Measurements from ENCODE around the gene ANAPC16. TPM values are rescaled to one million over a fixed set of nuclear protein-coding genes. Genes with fewer than 3 reads are reported as not detected.

ANAPC16 gene
- total and polyA plus RNA-seq, 2 donors (not counting 1 experiment from before 2014, with no cell fraction given): 104 to 132 TPM

DNA sequence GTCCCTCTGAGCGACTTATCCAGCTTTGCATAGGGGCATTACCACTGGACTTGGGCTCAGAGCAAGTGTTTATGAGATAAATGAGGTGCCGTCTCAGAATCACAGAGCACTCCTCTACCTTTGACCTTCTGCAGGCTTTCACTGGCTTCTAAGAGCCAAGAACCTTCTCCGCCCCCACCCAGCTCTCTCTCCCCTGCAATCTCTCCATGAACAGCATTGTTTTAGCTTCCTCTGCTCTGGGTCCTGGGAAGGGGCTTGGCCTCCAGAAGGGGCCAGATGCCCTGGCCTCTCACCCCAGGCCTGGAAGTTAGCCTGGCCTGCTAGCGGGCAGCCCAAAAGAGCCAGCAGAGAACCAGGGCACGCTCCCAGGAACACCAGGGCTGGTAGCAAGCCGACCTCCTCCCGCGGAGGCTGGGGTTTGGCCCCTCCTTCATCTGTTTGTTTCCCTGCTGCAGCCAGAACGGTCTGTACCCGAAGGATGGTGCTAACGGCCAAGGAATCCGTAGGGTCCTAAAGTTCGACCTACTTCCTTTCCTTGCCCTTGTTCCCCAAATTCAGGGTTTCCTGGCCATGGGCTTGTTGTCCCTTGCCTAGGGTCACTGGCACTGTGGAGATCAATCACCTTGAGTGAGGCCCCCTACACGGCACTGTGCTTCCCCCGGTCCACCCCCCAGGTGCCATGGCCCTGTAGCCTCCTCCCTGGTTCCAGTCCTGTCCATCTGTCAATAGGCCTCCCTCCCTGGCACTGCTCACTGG is 39.2 kb downstream of the ANAPC16 start:
- Histone ChIP-seq H3K4me3 (ENCODE audit: control extremely low read depth in 1 of 5, extremely low read depth in 1 of 5, insufficient read depth in 1 of 5, low read depth in 2 of 5, low read length in 4 of 5) (no peak overlapping the region), H2AFZ (ENCODE audit: insufficient read depth, low read depth, low read length, poor library complexity, severe bottlenecking) (peak overlapping the region; percentile 87), H4K20me1 (ENCODE audit: control insufficient read depth, insufficient read depth, low read length, poor library complexity, severe bottlenecking) (no peaks in the 10 kb centered on the region), H3K27ac (ENCODE audit: low read length in 2 of 2) (peak overlapping the region; percentile 27 to 55), H3K79me2 (ENCODE audit: control insufficient read depth, insufficient read depth, low read length) (peaks cover 3% of the 10 kb centered on the region), H3K9me3 (ENCODE audit: control extremely low read depth in 1 of 3, control insufficient read depth in 2 of 3, insufficient read depth in 1 of 3, low read length in 2 of 3) (no peaks in the 10 kb centered on the region), H3K9ac (ENCODE audit: low read length) (no peak overlapping the region), H3K27me3 (replicated peaks in 1 of 4; ENCODE audit: control extremely low read depth in 1 of 4, control insufficient read depth in 3 of 4, insufficient read depth in 4 of 4, low read length in 3 of 4) (no peaks in the 10 kb centered on the region), H3K4me2 (replicated peaks; ENCODE audit: low read depth, low read length, poor library complexity, severe bottlenecking) (peak overlapping the region; percentile 62), H3K36me3 (replicated peaks in 1 of 2; ENCODE audit: control extremely low read depth in 1 of 2, control insufficient read depth in 1 of 2, extremely low read depth in 1 of 2, insufficient read depth in 2 of 2, low read length in 1 of 2) (no peaks in the 10 kb centered on the region), H3K4me1 (ENCODE audit: control insufficient read depth in 2 of 2, insufficient read depth in 2 of 2, low read length in 2 of 2) (peaks cover 70 to 78% of the 10 kb centered on the region in 2 donors)
- H3K27ac Mint-ChIP-seq: peak overlapping the region; percentile 90
- H3K4me1 Mint-ChIP-seq: peaks cover 67% of the 10 kb centered on the region
- TF ChIP-seq, protein P1, sequence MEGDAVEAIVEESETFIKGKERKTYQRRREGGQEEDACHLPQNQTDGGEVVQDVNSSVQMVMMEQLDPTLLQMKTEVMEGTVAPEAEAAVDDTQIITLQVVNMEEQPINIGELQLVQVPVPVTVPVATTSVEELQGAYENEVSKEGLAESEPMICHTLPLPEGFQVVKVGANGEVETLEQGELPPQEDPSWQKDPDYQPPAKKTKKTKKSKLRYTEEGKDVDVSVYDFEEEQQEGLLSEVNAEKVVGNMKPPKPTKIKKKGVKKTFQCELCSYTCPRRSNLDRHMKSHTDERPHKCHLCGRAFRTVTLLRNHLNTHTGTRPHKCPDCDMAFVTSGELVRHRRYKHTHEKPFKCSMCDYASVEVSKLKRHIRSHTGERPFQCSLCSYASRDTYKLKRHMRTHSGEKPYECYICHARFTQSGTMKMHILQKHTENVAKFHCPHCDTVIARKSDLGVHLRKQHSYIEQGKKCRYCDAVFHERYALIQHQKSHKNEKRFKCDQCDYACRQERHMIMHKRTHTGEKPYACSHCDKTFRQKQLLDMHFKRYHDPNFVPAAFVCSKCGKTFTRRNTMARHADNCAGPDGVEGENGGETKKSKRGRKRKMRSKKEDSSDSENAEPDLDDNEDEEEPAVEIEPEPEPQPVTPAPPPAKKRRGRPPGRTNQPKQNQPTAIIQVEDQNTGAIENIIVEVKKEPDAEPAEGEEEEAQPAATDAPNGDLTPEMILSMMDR (IDR thresholded peaks at IDR 0.05): no peak
- no peak for TF ChIP-seq EZH2 (IDR thresholded peaks at IDR 0.05; ENCODE audit: borderline replicate concordance, insufficient read depth, low read depth, low read length, poor library complexity, severe bottlenecking)
- ChIA-PET POLR2A (interaction anchor here (0.6 to 2.5 kb wide), 13 partner anchors 11 to 81 kb away, joined by 3 to 8 read pairs (median 3); partner anchors contain the start of gene DDIT4), CTCF (interaction anchor here (0.7 to 8.3 kb wide), 7 partner anchors 36 to 970 kb away, joined by 3 to 48 read pairs (median 3); no protein-coding TSS in a partner anchor)
- H3K9me3 Mint-ChIP-seq (ENCODE audit: insufficient read depth): no peaks in the 10 kb centered on the region
- peak; percentile 21 for ATAC-seq (ENCODE audit: low read depth)
- H3K4me3 Mint-ChIP-seq: peak overlapping the region; percentile 67
- WGBS (ENCODE audit: insufficient coverage): 25% methylated on average over 14 of the region's 15 CpGs
- intact Hi-C loops (cut with micrococcal nuclease): no loop called here
- H3K27me3 Mint-ChIP-seq: no peaks in the 10 kb centered on the region
- DNase-seq: peak; percentile 49

Data from B cell (primary cell).